IMR-90 (cell line): ENCODE measurements around the gene EML5. TPM values are rescaled to one million over a fixed set of nuclear protein-coding genes. Genes with fewer than 3 reads are reported as not detected.

ENCODE experiments used
- ATAC-seq: fragments of 200-7000 bp; cut with Tn5 transposase; 2 replicates; pipeline ENCODE4 v1.9.1; 2020; ENCODE audit warnings: low read depth, mild to moderate bottlenecking, moderate library complexity
- BruUV-seq: library from RNA; stranded (reverse); fragments of 400-500 nt; replicated peaks from 2 replicates; lab custom pipeline; 2021; lab: Mats Ljungman, UMichigan
- CTCF ChIA-PET: fragments of 300-600 bp; formaldehyde crosslinking; extraction: SDS; loops from one replicate; lab custom pipeline; 2021; ENCODE audit warnings: antibody characterized with exemption; lab: Yijun Ruan, JAX
- POLR2A ChIA-PET: fragments of 300-600 bp; sonication (Branson Sonifier 250); formaldehyde crosslinking; loops from one replicate; lab custom pipeline; 2022; ENCODE audit warnings: antibody characterized with exemption; ENCODE audit not compliant: unreplicated experiment; lab: Charles Lee
- DNase-seq: peaks from one replicate; pipeline ENCODE4 v3.0.0; 2013
- H2AFZ ChIP-seq: replicated peaks from 2 replicates; pipeline ENCODE3; 2013; ENCODE audit warnings: low read length, mild to moderate bottlenecking; ENCODE audit not compliant: poor library complexity
- H2AK5ac ChIP-seq: 2 replicates; pipeline ENCODE4 v1.6.1; 2013; ENCODE audit warnings: low read depth, low read length, inconsistent platforms
- H2AK9ac ChIP-seq: replicated peaks from 2 replicates; pipeline ENCODE3; 2013; ENCODE audit warnings: mild to moderate bottlenecking, low read depth, low read length, moderate library complexity; ENCODE audit not compliant: poor library complexity
- H2BK120ac ChIP-seq: 2 replicates; pipeline ENCODE4 v1.6.1; 2013; ENCODE audit warnings: low read depth, low read length, inconsistent platforms
- H2BK15ac ChIP-seq: 3 replicates; pipeline ENCODE4 v1.6.1; 2013; ENCODE audit warnings: low read depth, low read length, inconsistent platforms
- H2BK20ac ChIP-seq: 2 replicates; pipeline ENCODE4 v1.6.1; 2013; ENCODE audit warnings: low read depth, mild to moderate bottlenecking, inconsistent platforms, low read length, moderate library complexity
- H2BK5ac ChIP-seq: 2 replicates; pipeline ENCODE4 v1.6.1; 2013; ENCODE audit warnings: mild to moderate bottlenecking, low read depth, low read length, inconsistent platforms; ENCODE audit not compliant: poor library complexity, severe bottlenecking
- H3K14ac ChIP-seq: replicated peaks from 2 replicates; pipeline ENCODE4 v1.6.1; 2013; ENCODE audit warnings: low read depth, low read length, inconsistent platforms
- H3K18ac ChIP-seq: 2 replicates; pipeline ENCODE4 v1.6.1; 2013; ENCODE audit warnings: low read depth, low read length, control low read depth
- H3K23ac ChIP-seq: 2 replicates; pipeline ENCODE4 v1.6.1; 2013; ENCODE audit warnings: low read depth, low read length, inconsistent platforms
- H3K27ac ChIP-seq: 2 replicates; pipeline ENCODE4 v1.5.1; 2013; ENCODE audit warnings: mild to moderate bottlenecking, control low read depth, low read length; ENCODE audit not compliant: insufficient read depth
- H3K27me3 ChIP-seq: 2 replicates; pipeline ENCODE4 v1.6.1; 2013; ENCODE audit warnings: low read length; ENCODE audit not compliant: control insufficient read depth, insufficient read depth
- H3K36me3 ChIP-seq: 2 replicates; pipeline ENCODE4 v1.6.1; 2013; ENCODE audit warnings: low read length, mixed read lengths; ENCODE audit not compliant: control insufficient read depth, insufficient read depth
- H3K4ac ChIP-seq: 2 replicates; pipeline ENCODE4 v1.6.1; 2013; ENCODE audit warnings: low read depth, low read length, inconsistent platforms
- H3K4me1 ChIP-seq: 2 replicates; pipeline ENCODE4 v1.6.1; 2013; ENCODE audit warnings: low read length, mixed read lengths; ENCODE audit not compliant: control insufficient read depth, insufficient read depth
- H3K4me2 ChIP-seq: 2 replicates; pipeline ENCODE4 v1.6.1; 2013; ENCODE audit warnings: low read depth, mild to moderate bottlenecking, control low read depth, low read length, moderate library complexity
- H3K4me3 ChIP-seq: 2 replicates; pipeline ENCODE4 v1.5.1; 2013; ENCODE audit warnings: low read depth, mild to moderate bottlenecking, control low read depth, low read length, moderate library complexity; ENCODE audit not compliant: insufficient read depth
- H3K56ac ChIP-seq: 2 replicates; pipeline ENCODE4 v1.6.1; 2013; ENCODE audit warnings: low read length, inconsistent platforms; ENCODE audit not compliant: insufficient read depth; ENCODE audit errors: extremely low read depth
- H3K79me1 ChIP-seq, 2 experiments: 2 replicates each; pipeline ENCODE4 v1.6.1; 2013; ENCODE audit warnings: low read length in 2 of 2, inconsistent platforms in 1 of 2, low read depth in 1 of 2
- H3K9ac ChIP-seq: 2 replicates; pipeline ENCODE4 v1.6.1; 2013; ENCODE audit warnings: low read depth, low read length, control low read depth
- H3K9me1 ChIP-seq: 2 replicates; pipeline ENCODE4 v1.6.1; 2013; ENCODE audit warnings: low read length, inconsistent platforms; ENCODE audit not compliant: insufficient read depth
- H3K9me3 ChIP-seq: 2 replicates; pipeline ENCODE4 v1.6.1; 2013; ENCODE audit warnings: low read length; ENCODE audit not compliant: control insufficient read depth, insufficient read depth
- H4K20me1 ChIP-seq: 2 replicates; pipeline ENCODE4 v1.6.1; 2013; ENCODE audit warnings: low read length, inconsistent platforms; ENCODE audit not compliant: insufficient read depth
- H4K5ac ChIP-seq: 2 replicates; pipeline ENCODE4 v1.6.1; 2013; ENCODE audit warnings: mild to moderate bottlenecking, low read depth, low read length, control low read depth
- H4K8ac ChIP-seq, 2 experiments: 2 replicates each; pipeline ENCODE4 v1.6.1; 2013; ENCODE audit warnings: low read depth in 2 of 2, low read length in 2 of 2, control low read depth in 1 of 2, inconsistent platforms in 1 of 2
- H4K91ac ChIP-seq: 2 replicates; pipeline ENCODE4 v1.6.1; 2013; ENCODE audit warnings: low read depth, low read length, inconsistent platforms; ENCODE audit not compliant: insufficient read depth
- BHLHE40 ChIP-seq: fragments of 150-350 bp; IDR thresholded peaks from 2 replicates; pipeline ENCODE4 v1.6.1; 2016; ENCODE audit warnings: mild to moderate bottlenecking, low read depth, low read length
- CEBPB ChIP-seq: IDR thresholded peaks from 2 replicates; pipeline ENCODE4 v1.6.1; 2012; ENCODE audit warnings: low read depth, low read length, improper control_type of control experiment
- CHD1 ChIP-seq: IDR thresholded peaks from 2 replicates; pipeline ENCODE4 v1.6.1; 2012; ENCODE audit warnings: low read depth, low read length, improper control_type of control experiment
- FOS ChIP-seq: fragments of 150-350 bp; IDR thresholded peaks from 2 replicates; pipeline ENCODE4 v1.6.1; 2016; ENCODE audit warnings: low read depth, low read length
- MAFK ChIP-seq: IDR thresholded peaks from 2 replicates; pipeline ENCODE4 v1.6.1; 2012; ENCODE audit warnings: low read depth, low read length, improper control_type of control experiment
- MAZ ChIP-seq: IDR thresholded peaks from 2 replicates; pipeline ENCODE4 v1.6.1; 2012; ENCODE audit warnings: low read depth, mild to moderate bottlenecking, low read length, improper control_type of control experiment, moderate library complexity, borderline replicate concordance
- MXI1 ChIP-seq: IDR thresholded peaks from 2 replicates; pipeline ENCODE4 v1.6.1; 2012; ENCODE audit warnings: low read depth, mild to moderate bottlenecking, low read length, moderate library complexity, borderline replicate concordance
- NFE2L2 ChIP-seq: fragments of 150-350 bp; IDR thresholded peaks from 2 replicates; pipeline ENCODE4 v1.6.1; 2016; ENCODE audit warnings: low read depth, mild to moderate bottlenecking, low read length
- POLR2A ChIP-seq: IDR thresholded peaks from 2 replicates; pipeline ENCODE4 v1.6.1; 2012; ENCODE audit warnings: mild to moderate bottlenecking, low read depth, low read length
- RAD21 ChIP-seq: IDR thresholded peaks from 2 replicates; pipeline ENCODE4 v1.6.1; 2012; ENCODE audit warnings: low read length, improper control_type of control experiment
- RCOR1 ChIP-seq: IDR thresholded peaks from 2 replicates; pipeline ENCODE4 v1.6.1; 2012; ENCODE audit warnings: mild to moderate bottlenecking, low read length, improper control_type of control experiment; ENCODE audit not compliant: insufficient replicate concordance
- SMC3 ChIP-seq: fragments of 150-350 bp; IDR thresholded peaks from 2 replicates; pipeline ENCODE4 v1.6.1; 2016; ENCODE audit warnings: low read depth, mild to moderate bottlenecking, antibody characterized with exemption, low read length, moderate library complexity
- WGBS, 2 experiments: methylation state at CpG; one replicate each; pipeline versions ENCODE4 v1.1.5 to v1.1.7; 2013; ENCODE audit warnings: missing lambda C conversion rate in 2 of 2; ENCODE audit not compliant: insufficient read length in 1 of 2; ENCODE audit errors: extremely low coverage in 2 of 2; 5-methylcytosine and 5-hydroxymethylcytosine counted together
- dilution Hi-C: fragments of 300-500 bp; cut with HindIII; formaldehyde crosslinking; loops from one replicate; pipeline ENCODE4 v1.14.3; 2018; ENCODE audit warnings: low sequenced_read_pairs; ENCODE audit not compliant: unreplicated experiment
- in situ Hi-C: fragments of 300-500 bp; cut with MboI; formaldehyde crosslinking; loops from 3 replicates; pipeline ENCODE4 v1.14.3; 2019; ENCODE audit warnings: low sequenced_read_pairs, inconsistent platforms, mixed read lengths
- intact Hi-C: fragments of 100-400 bp; cut with micrococcal nuclease; formaldehyde crosslinking; loops from 2 replicates; pipeline ENCODE4 v1.10.0; 2022
- polyA plus RNA-seq, 3 experiments: library from polyadenylated mRNA; depleted of rRNA; stranded (reverse); fragments of >200 nt; gene quantifications; 2 replicates each; pipeline ENCODE4 v1.2.3, GENCODE V29; 2012; ENCODE audit warnings: low replicate concordance in 1 of 3
- total RNA-seq: library from RNA; depleted of rRNA; stranded (reverse); fragments of >200 nt; gene quantifications from 2 replicates; pipeline ENCODE4 v1.2.3, GENCODE V29; 2012
- TF ChIP-seq, protein P1 (sequence below): conservative IDR thresholded peaks from 2 replicates; pipeline ENCODE4 v1.5.1; 2012; ENCODE audit warnings: mild to moderate bottlenecking, low read depth, low read length, improper control_type of control experiment
- TF ChIP-seq, protein P2 (sequence below): fragments of 150-350 bp; IDR thresholded peaks from 2 replicates; pipeline ENCODE4 v1.6.1; 2017; ENCODE audit warnings: mild to moderate bottlenecking, antibody characterized with exemption, low read length, low read depth
- TF ChIP-seq, protein P3 (sequence below): fragments of 150-350 bp; IDR thresholded peaks from 2 replicates; pipeline ENCODE4 v1.6.1; 2016; ENCODE audit warnings: low read depth, mild to moderate bottlenecking, low read length, moderate library complexity, borderline replicate concordance

The EML5 gene
- total and polyA plus RNA-seq, 2 of the 4 experiments (the other 2 are of a cell fraction), result 8.1 to 22.2 TPM

DNA sequence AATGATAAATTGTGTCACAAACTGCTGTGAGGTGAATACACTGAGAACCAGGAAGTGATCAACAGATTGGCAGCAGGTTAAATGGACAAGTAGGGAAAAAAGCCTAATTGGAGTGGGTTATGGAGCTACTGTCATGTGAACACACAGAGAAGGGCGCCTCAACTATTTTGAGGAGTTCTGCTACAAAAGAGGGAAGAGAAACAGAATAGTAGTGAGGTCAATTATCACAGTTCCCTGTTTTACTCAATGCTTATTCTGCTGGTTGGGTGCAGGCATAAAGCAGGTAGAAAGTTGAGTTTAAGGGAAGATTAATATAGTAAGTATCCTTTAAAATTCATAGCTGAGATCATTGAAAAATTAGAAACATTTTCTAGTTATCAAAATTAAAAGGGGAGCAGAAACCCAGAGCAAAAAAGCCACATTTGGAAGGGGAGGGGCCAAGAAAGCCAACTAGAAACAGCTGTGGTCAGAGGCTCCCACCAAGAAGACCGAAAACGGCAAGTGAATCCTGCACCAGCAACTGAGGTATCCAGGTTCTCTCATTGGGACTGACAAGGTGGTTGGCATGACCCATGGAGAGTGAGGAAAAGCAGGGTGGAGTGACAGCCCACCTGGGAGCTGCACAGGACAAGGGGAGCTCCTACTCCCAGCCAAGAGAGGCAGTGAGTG lies 124.2 kb downstream of the EML5 start:
- intact Hi-C loops, result loop anchor here (5.0 kb wide), 1 partner anchor 1249 kb away; no protein-coding TSS in a partner anchor
- H3K23ac ChIP-seq, result no peak overlapping the region
- no peak overlapping the region for H2AK9ac ChIP-seq
- ChIA-PET CTCF (interaction anchor here (0.8 to 1.8 kb wide), 6 partner anchors 9 to 358 kb away, joined by 3 to 8 read pairs (median 4); partner anchors contain the start of gene EML5), POLR2A (no interaction called here)
- peaks cover 0 to 3% of the 10 kb centered on the region in 2 experiments; a peak in 1 of 4 replicates for H3K79me1 ChIP-seq
- no peaks in the 10 kb centered on the region for H3K36me3 ChIP-seq
- H3K9ac ChIP-seq, result no peak overlapping the region
- H3K4me3 ChIP-seq, result no peak overlapping the region
- no peak overlapping the region for H2BK120ac ChIP-seq
- no peak overlapping the region for H4K91ac ChIP-seq
- H3K14ac ChIP-seq, result no peak overlapping the region
- in situ Hi-C loops, result loop anchor here (5.0 to 25.0 kb wide), 2 partner anchors 344 to 1269 kb away; no protein-coding TSS in a partner anchor
- 0 out of 2 replicates have a peak, but pooled peaks cover 3% of the 10 kb centered on the region for H3K4me1 ChIP-seq
- BruUV-seq, result no TSS peak
- H4K5ac ChIP-seq, result no peak overlapping the region
- dilution Hi-C loops, result no loop called here
- H3K56ac ChIP-seq, result no peak overlapping the region
- no peaks in the 10 kb centered on the region for H3K9me1 ChIP-seq
- H4K8ac ChIP-seq, result 0 out of 4 replicates have a peak overlapping the region, but pooled peaks of 1 of the 2 experiments have one; percentile 1
- no peak for DNase-seq
- no peaks in the 10 kb centered on the region for H4K20me1 ChIP-seq
- H3K4me2 ChIP-seq, result no peak overlapping the region
- no peak overlapping the region for H2AFZ ChIP-seq
- no CpG with 5 or more reads among the region's 3 CpGs for WGBS, 2 experiments
- no peak overlapping the region for H3K18ac ChIP-seq
- H3K4ac ChIP-seq, result no peak overlapping the region
- no peak overlapping the region for H2BK20ac ChIP-seq
- no peaks in the 10 kb centered on the region for H3K27me3 ChIP-seq
- no peak overlapping the region for H2BK5ac ChIP-seq
- H2BK15ac ChIP-seq, result no peak overlapping the region
- no peak for ATAC-seq
- no peak overlapping the region for H2AK5ac ChIP-seq
- H3K27ac ChIP-seq, result no peak overlapping the region
- H3K9me3 ChIP-seq, result no peaks in the 10 kb centered on the region
- TF ChIP-seq MXI1 (no peak), FOS (no peak), NFE2L2 (no peak), BHLHE40 (no peak), MAFK (no peak), POLR2A (no peak), RAD21 (no peak), CHD1 (no peak), SMC3 (no peak), RCOR1 (no peak), CEBPB (no peak), MAZ (no peak)
- TF ChIP-seq, protein P1, sequence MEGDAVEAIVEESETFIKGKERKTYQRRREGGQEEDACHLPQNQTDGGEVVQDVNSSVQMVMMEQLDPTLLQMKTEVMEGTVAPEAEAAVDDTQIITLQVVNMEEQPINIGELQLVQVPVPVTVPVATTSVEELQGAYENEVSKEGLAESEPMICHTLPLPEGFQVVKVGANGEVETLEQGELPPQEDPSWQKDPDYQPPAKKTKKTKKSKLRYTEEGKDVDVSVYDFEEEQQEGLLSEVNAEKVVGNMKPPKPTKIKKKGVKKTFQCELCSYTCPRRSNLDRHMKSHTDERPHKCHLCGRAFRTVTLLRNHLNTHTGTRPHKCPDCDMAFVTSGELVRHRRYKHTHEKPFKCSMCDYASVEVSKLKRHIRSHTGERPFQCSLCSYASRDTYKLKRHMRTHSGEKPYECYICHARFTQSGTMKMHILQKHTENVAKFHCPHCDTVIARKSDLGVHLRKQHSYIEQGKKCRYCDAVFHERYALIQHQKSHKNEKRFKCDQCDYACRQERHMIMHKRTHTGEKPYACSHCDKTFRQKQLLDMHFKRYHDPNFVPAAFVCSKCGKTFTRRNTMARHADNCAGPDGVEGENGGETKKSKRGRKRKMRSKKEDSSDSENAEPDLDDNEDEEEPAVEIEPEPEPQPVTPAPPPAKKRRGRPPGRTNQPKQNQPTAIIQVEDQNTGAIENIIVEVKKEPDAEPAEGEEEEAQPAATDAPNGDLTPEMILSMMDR, result no peak
- TF ChIP-seq, protein P2, sequence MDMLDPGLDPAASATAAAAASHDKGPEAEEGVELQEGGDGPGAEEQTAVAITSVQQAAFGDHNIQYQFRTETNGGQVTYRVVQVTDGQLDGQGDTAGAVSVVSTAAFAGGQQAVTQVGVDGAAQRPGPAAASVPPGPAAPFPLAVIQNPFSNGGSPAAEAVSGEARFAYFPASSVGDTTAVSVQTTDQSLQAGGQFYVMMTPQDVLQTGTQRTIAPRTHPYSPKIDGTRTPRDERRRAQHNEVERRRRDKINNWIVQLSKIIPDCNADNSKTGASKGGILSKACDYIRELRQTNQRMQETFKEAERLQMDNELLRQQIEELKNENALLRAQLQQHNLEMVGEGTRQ, result no peak
- TF ChIP-seq, protein P3, sequence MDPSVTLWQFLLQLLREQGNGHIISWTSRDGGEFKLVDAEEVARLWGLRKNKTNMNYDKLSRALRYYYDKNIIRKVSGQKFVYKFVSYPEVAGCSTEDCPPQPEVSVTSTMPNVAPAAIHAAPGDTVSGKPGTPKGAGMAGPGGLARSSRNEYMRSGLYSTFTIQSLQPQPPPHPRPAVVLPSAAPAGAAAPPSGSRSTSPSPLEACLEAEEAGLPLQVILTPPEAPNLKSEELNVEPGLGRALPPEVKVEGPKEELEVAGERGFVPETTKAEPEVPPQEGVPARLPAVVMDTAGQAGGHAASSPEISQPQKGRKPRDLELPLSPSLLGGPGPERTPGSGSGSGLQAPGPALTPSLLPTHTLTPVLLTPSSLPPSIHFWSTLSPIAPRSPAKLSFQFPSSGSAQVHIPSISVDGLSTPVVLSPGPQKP, result no peak
